Activated T-cell treated with anti-CD3 and anti-CD28 coated beads, Interleukin-2, amount 50 U/mL, for 4 hours (primary cell): Measurements from ENCODE around the gene SLC4A4. TPM values are rescaled to one million over a fixed set of nuclear protein-coding genes. Genes with fewer than 3 reads are reported as not detected.

Experiments
- ATAC-seq, 2 donors: fragments of 200-7000 bp; cut with Tn5 transposase; one replicate each; pipeline ENCODE4 v1.10.0; 2021
- DNase-seq: peaks from one replicate; pipeline ENCODE4 v3.0.0-alpha.2; 2020
- H3K27me3 Mint-ChIP-seq: one replicate; pipeline ENCODE4 v1.8.0; 2021; ENCODE audit warnings: low read depth, mixed read lengths
- H3K36me3 Mint-ChIP-seq: one replicate; pipeline ENCODE4 v1.8.0; 2022; ENCODE audit warnings: mixed read lengths; ENCODE audit not compliant: insufficient read depth
- H3K4me1 Mint-ChIP-seq: one replicate; pipeline ENCODE4 v1.8.0; 2021; ENCODE audit warnings: low read depth, mixed read lengths
- H3K4me3 Mint-ChIP-seq: one replicate; pipeline ENCODE4 v1.8.0; 2021; ENCODE audit warnings: mild to moderate bottlenecking, moderate library complexity, mixed read lengths
- H3K9me3 Mint-ChIP-seq: one replicate; pipeline ENCODE4 v1.8.0; 2021; ENCODE audit warnings: mixed read lengths
- total RNA-seq, 3 donors: library from RNA; stranded (reverse); gene quantifications; one replicate each; pipeline ENCODE4 v1.2.1, GENCODE V29; 2021

Gene SLC4A4
- total RNA-seq, 3 donors from 2014 or later = 0.20 to 0.30 (median 0.26) TPM

DNA sequence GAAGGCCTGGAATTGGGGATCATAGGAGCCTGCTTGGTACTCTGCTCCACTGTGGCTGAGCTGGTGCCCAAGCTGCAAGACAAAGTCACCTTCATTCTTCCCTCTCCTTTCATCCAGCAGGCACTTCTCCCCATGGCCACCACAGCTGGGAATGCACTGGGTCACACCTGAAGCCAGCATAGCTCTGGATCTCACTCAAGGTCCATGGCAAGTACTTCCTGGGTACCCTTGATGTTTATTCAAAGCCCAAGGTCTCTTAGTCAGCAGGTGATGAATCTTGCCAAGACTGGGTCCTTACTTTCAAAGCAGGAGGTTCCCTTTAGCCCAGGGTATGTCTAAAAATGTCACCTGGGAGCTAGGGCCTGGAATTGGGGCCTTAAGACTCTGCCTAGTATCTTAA is 4.9 kb upstream of the SLC4A4 start:
- H3K27me3 Mint-ChIP-seq = peaks cover 4% of the 10 kb centered on the region
- DNase-seq = no peak
- no peaks in the 10 kb centered on the region for H3K36me3 Mint-ChIP-seq
- no peak overlapping the region for H3K4me3 Mint-ChIP-seq
- ATAC-seq = no peak
- H3K9me3 Mint-ChIP-seq = peaks cover 4% of the 10 kb centered on the region
- peaks cover 2% of the 10 kb centered on the region for H3K4me1 Mint-ChIP-seq

DNA sequence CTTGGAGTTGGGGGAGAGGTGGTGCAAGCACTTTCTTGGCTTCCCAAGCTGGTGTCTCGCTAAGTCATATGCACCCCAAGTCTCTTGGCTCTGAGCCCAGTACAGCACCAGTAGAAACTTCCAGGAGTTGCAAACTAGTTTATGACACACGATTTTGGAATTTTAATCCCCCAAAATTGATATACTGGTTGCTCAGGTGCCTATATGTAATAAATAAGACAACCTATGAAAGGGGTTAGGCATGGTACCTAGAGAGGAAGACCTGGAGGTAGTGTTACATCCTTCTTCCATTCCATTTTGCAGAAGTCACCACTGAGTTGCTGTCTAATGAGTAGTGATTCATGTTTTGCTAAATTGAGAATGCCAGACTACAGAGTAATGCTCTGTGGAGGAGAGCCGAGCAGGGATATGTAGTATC is 4.3 kb upstream of the SLC4A4 start:
- H3K9me3 Mint-ChIP-seq = peaks cover 4% of the 10 kb centered on the region
- H3K4me1 Mint-ChIP-seq = peaks cover 3% of the 10 kb centered on the region
- no peak overlapping the region for H3K4me3 Mint-ChIP-seq
- no peak for DNase-seq
- peaks cover 5% of the 10 kb centered on the region for H3K27me3 Mint-ChIP-seq
- H3K36me3 Mint-ChIP-seq = no peaks in the 10 kb centered on the region
- no peak for ATAC-seq

DNA sequence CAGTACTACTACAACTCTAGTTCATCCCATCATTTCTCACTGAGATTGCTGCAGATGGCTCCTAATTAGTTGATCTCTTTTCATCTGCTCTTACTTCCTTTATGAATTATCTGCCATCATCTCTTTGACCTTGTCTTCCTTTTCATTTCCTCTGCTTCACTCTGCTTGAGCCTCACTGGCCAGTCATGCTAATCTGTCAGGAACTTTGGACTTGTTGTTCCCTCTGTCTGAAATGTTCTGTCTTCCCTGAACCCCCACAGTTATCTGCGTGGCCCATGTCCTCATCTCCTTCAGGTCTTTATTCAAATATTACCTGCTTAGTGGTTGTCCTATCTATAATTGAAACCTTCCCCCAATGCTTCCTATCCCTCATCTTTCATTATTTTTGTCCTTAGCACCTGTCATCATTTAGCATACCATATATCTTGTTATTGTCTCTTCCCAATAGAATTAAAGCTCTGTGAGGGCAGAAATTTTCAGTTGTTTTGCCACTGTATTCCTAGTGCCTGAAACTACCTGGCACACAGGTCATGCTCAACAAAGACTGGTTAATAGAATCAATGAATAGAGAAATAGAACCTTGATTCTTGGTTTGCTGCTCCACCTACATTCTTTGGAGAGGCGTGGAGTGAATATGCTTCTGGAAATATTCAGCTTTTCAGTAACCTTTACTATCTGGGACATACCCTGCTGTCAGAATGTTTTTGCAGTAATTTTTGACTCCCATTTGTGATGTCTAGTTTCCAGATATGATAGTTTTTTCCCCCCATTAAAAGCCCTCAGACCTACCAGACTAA is 5.0 kb downstream of the SLC4A4 start:
- Mint-ChIP-seq H3K4me3 (no peak overlapping the region), H3K27me3 (peaks cover 5% of the 10 kb centered on the region), H3K4me1 (peaks cover 2% of the 10 kb centered on the region), H3K36me3 (no peaks in the 10 kb centered on the region), H3K9me3 (no peaks in the 10 kb centered on the region)
- DNase-seq (no peak), ATAC-seq (no peak)

DNA sequence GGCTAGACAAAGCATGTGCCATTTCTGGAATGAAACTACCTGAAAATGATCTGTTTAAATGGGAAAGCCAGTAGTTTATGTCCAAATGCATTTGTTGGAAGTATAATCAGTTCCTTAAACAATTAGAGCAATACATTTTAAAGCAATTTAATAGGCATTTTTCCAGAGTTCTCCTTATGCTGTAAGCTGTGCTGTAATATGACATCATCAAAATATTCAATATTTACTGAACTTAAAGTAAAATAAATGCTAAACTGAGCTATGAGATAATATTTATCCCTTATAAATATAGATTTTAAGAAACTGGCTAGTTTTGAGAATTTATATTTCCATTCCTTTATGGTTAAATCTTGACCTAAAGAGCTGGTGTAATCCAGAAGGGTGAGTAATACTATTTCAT is 7.9 kb downstream of the SLC4A4 start:
- Mint-ChIP-seq H3K4me1 (no peaks in the 10 kb centered on the region), H3K27me3 (peaks cover 3% of the 10 kb centered on the region), H3K36me3 (no peaks in the 10 kb centered on the region), H3K9me3 (no peaks in the 10 kb centered on the region), H3K4me3 (no peak overlapping the region)
- no peak for DNase-seq
- no peak for ATAC-seq

DNA sequence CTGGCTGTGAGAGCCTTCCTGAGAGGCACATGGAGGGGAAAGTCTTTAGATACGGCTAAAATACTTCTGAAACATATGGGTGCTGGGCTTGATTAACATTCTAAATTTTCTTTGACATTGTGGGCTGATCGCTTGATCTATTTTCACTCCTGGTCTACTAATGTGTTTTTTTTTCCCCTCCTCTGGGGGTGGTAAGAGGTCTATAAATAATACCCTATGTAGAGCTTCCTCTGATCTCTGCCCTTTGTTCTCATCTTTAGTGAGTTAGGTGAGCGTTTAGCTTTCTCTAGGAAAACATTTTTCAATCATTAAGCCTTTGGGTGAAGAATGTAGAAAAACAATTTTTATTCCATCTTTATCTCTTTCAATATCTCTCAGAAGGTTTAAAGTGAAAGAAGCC is 9.8 kb downstream of the SLC4A4 start:
- peaks cover 3% of the 10 kb centered on the region for H3K27me3 Mint-ChIP-seq
- H3K36me3 Mint-ChIP-seq = no peaks in the 10 kb centered on the region
- no peaks in the 10 kb centered on the region for H3K4me1 Mint-ChIP-seq
- no peak for DNase-seq
- no peak for ATAC-seq
- no peak overlapping the region for H3K4me3 Mint-ChIP-seq
- no peaks in the 10 kb centered on the region for H3K9me3 Mint-ChIP-seq

DNA sequence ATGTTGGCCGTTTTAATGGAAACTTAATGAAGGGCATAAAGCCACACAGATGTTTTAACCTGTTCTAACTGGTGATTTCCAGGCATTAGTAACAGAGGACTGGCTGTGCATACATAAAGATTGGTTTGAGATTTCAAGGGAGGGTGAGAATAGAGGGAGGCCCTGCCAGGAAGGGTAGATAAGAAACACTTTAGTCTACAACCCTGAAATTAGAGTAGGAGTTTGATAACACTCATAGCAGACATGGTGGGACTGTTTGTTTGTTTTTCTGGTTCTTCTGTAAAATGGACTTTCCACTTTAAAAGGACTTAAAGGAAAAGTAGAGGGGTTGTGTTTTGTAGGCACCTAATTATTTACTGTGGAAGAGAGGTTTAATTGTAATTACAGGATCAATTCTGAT is 16.2 kb downstream of the SLC4A4 start:
- Mint-ChIP-seq H3K9me3 (no peaks in the 10 kb centered on the region), H3K4me1 (no peaks in the 10 kb centered on the region), H3K36me3 (no peaks in the 10 kb centered on the region), H3K27me3 (no peaks in the 10 kb centered on the region), H3K4me3 (no peak overlapping the region)
- DNase-seq (no peak), ATAC-seq (no peak)

DNA sequence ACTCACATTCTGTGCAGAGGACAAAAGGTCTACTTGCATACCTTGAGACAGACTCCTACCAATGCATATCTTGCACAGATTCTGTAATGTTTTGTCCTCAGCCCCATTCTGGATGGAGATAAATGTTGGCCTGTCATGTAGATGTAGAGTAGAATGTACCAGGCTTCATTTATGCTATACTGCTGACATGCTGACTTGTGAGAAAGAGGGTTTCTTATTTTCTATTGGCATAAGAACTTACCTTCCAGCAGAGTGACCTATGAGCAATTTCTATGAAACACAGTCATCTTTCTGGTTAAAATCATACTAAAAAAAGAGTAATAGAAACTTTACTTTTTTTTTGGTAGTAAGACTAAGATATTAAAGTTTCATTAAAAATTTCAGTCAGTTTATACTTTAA is 17.2 kb downstream of the SLC4A4 start:
- no peak for DNase-seq
- H3K9me3 Mint-ChIP-seq = no peaks in the 10 kb centered on the region
- H3K36me3 Mint-ChIP-seq = no peaks in the 10 kb centered on the region
- no peak for ATAC-seq
- no peaks in the 10 kb centered on the region for H3K27me3 Mint-ChIP-seq
- H3K4me1 Mint-ChIP-seq = no peaks in the 10 kb centered on the region
- no peak overlapping the region for H3K4me3 Mint-ChIP-seq

DNA sequence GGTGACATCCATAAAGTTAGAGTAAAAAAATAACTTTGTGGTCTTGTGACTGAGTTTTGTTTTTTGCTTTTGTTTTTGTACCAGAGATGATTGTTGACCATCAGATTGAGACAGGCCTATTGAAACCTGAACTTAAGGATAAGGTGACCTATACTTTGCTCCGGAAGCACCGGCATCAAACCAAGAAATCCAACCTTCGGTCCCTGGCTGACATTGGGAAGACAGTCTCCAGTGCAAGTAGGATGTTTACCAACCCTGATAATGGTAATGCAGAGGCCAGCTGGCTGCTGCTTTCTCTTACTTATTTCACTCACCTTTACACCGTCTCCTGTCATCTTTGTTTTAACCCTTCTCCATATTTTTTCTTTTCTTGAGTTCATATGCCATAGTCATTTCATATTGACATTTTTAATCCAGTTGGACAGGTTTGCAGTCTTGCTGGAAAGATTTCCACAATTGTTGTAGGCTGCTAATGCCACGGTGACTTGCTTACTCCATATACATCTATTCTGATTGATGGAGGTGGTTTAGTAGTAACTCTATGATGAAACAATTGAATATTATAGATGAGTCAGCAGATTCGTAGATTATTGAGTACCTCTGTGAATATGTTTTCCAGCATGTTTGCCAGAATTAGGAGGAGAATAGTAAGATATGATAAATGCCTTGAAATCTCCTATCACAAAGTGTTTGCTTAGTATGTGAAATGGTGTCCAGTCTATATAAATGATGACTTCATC is 18.3 kb downstream of the SLC4A4 start:
- DNase-seq = no peak
- Mint-ChIP-seq H3K27me3 (no peaks in the 10 kb centered on the region), H3K4me1 (no peaks in the 10 kb centered on the region), H3K9me3 (no peaks in the 10 kb centered on the region), H3K4me3 (no peak overlapping the region), H3K36me3 (no peaks in the 10 kb centered on the region)
- ATAC-seq = no peak

DNA sequence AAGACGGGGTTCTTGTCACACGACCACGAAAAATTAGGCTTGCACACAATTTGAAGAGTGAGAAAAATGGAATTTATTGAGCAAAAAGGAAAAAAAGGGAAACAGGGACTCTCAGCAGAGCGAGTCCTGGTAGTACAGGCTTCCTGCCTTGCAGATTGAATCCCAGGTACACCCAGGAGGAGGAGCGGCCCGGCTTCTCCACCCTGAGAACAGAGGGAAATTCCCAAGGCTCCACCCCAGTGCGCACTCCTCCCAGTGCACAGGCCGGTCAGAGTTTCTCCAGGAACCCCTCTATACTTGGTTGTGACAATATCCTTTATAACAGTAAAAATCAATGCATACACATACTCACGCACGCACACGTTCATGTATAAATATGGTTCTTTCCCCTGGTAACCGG is 22.0 kb downstream of the SLC4A4 start:
- no peak for DNase-seq
- ATAC-seq = no peak
- Mint-ChIP-seq H3K4me1 (no peaks in the 10 kb centered on the region), H3K9me3 (no peaks in the 10 kb centered on the region), H3K36me3 (no peaks in the 10 kb centered on the region), H3K4me3 (no peak overlapping the region), H3K27me3 (no peaks in the 10 kb centered on the region)

DNA sequence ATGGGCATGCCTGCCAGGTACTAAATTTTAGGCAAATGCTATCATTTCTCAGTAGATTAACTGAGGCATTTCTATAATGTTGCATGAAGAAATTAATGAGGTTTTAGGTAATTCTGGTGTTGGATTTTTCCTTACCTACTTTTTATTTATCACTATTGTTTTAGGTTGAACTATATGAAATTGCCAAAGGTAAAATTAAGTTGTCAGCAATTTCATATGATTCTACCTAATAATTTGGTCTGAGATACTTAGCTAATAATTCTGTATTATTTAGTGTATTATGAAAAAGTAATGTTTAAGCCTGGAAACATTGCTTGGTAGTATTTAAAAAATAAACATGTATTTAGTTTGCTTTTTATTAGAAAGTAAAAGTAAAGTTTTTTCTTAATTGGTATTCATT is 22.7 kb downstream of the SLC4A4 start:
- no peaks in the 10 kb centered on the region for H3K36me3 Mint-ChIP-seq
- ATAC-seq (no peak), DNase-seq (no peak)
- H3K27me3 Mint-ChIP-seq = no peaks in the 10 kb centered on the region
- no peaks in the 10 kb centered on the region for H3K9me3 Mint-ChIP-seq
- H3K4me1 Mint-ChIP-seq = no peaks in the 10 kb centered on the region
- no peak overlapping the region for H3K4me3 Mint-ChIP-seq

DNA sequence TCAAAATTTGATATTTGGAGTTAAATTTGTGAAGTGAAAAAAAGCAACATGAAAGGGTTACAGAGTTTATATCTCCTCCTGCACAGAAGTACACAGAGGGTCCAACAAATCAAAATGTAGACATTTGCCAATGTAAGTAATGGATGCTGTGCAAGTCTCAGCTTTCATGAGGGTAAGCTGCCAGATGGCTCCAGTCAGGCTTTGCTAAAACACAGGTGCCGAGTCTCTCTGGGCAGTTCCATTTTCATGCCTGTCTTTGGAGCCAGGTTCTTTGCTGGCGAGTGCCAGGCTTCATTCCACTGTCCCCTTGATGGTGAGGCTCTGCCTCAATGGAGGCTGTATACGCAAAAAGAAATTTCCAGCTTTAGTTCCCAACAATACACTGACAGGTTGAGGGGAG is 27.9 kb downstream of the SLC4A4 start:
- Mint-ChIP-seq H3K27me3 (no peaks in the 10 kb centered on the region), H3K36me3 (no peaks in the 10 kb centered on the region), H3K4me1 (no peaks in the 10 kb centered on the region), H3K4me3 (no peak overlapping the region), H3K9me3 (no peaks in the 10 kb centered on the region)
- DNase-seq = no peak
- no peak for ATAC-seq

DNA sequence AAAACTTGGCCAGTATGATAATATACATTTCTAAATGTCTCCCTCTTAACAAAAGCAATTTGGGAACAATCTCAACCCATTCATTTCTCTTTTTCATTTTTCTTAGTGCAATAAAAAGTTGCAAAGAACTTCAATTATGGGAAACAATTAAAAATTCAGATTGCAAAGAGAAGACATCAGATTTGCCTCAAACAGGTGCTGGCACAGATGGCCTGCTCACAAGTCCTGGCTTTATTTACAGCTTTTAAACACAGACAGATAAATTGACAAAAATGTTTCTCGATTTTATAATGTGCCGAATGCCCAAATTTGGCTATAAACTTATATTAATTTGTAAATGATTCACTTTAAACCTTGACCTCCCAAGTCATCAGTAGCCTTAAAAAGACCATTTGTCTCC is 28.7 kb downstream of the SLC4A4 start:
- H3K4me3 Mint-ChIP-seq = no peak overlapping the region
- DNase-seq (no peak), ATAC-seq (no peak)
- no peaks in the 10 kb centered on the region for H3K27me3 Mint-ChIP-seq
- H3K36me3 Mint-ChIP-seq = no peaks in the 10 kb centered on the region
- no peaks in the 10 kb centered on the region for H3K9me3 Mint-ChIP-seq
- no peaks in the 10 kb centered on the region for H3K4me1 Mint-ChIP-seq

DNA sequence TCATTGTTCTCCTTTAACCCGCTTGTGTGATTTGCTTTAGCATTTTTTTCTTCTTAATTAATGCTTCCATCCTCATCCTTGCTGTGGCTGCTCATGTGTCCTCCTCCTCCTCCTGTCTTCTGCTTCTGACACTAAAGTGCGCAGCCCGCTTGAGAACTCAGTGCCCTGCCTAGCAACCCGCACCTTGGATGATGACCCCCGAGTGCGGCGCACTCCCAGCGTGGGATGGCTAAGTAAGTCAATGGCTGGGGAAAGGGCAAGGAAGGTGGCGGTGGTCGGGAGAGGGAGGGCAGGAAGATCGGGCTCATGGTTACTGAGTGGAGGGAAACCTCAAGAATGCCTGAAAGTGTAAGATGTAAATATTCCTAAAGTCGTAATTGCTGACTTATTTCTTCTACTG is 30.1 kb downstream of the SLC4A4 start:
- Mint-ChIP-seq H3K4me1 (no peaks in the 10 kb centered on the region), H3K27me3 (no peaks in the 10 kb centered on the region), H3K36me3 (no peaks in the 10 kb centered on the region), H3K9me3 (no peaks in the 10 kb centered on the region), H3K4me3 (no peak overlapping the region)
- DNase-seq (no peak), ATAC-seq (no peak)

DNA sequence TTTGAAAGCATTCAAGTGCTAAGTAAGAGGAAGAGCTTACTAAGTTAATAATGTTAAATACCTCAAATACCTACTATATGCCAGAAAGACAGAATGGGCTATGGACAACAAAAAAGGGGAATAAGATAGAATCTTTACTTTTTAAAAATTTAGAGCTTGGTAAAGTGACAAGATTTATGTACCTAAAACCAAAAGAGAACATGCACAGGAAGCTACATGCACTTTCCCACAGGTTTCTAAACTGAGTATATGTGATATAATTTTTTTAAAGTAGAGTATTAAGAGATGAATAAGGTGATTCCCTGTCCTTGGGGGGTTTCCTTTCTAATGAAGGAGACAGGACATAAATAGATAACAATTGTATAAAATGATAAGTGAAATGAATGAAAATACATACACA is 30.7 kb downstream of the SLC4A4 start:
- ATAC-seq = no peak
- no peaks in the 10 kb centered on the region for H3K36me3 Mint-ChIP-seq
- H3K4me3 Mint-ChIP-seq = no peak overlapping the region
- no peaks in the 10 kb centered on the region for H3K9me3 Mint-ChIP-seq
- no peaks in the 10 kb centered on the region for H3K4me1 Mint-ChIP-seq
- H3K27me3 Mint-ChIP-seq = no peaks in the 10 kb centered on the region
- DNase-seq = no peak

DNA sequence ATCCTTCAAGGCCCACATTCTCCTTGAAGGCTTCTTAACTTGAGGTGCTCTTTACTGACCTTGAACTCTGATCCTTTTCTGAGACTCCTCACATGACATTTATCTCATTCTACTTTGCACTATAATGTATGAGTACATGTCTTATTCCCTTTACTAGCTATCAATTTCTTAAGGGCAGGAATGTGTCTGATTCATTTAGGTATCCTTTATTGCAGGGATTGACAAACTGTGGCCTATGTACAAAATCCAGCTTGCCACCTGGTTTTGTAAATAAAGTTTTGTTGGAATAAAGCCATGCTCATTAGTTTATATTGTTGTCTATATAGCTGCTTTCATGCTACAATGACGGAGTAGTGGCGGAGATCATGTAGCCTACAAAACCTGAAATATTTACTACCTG is 36.7 kb downstream of the SLC4A4 start:
- Mint-ChIP-seq H3K9me3 (no peaks in the 10 kb centered on the region), H3K27me3 (no peaks in the 10 kb centered on the region), H3K36me3 (no peaks in the 10 kb centered on the region), H3K4me1 (no peaks in the 10 kb centered on the region), H3K4me3 (no peak overlapping the region)
- ATAC-seq (no peak), DNase-seq (no peak)
